Stimulated activated CD8-positive, alpha-beta memory T cell treated with anti-CD3 and anti-CD28 coated beads, Interleukin-15, amount 100 ng/mL, for 24 hours (primary cell): ENCODE measurements around the gene PPP4R3A.
"Not testable (repeated sequence)": the region's sequence is repeated elsewhere in the genome, so short reads cannot be mapped to it uniquely, and the experiment has no call there.

ENCODE experiments used
- DNase-seq: peaks from one replicate; pipeline ENCODE4 v3.0.0-alpha.2; 2020; ENCODE audit warnings: low read depth

PPP4R3A gene

DNA sequence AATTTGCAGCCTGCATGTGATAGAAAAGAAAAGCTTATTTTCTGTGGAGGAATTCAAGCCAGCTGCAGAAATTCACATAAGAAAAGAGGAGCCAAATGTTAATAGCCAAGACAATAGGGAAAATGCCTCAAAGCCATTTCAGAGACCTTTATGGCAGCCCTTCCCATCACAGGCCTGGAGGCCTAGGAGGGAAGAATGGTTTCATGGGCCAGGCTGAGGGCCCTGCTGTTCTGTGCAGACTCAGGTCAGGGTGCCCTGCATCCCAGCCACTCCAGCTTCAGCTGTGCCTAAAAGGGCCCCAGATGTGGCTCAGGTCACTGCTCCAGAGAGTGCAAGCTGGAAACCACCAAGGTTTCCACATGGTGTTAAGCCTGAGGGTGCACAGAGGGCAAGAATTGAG, 71.3 kb downstream of the PPP4R3A start:
- no peak for DNase-seq

DNA sequence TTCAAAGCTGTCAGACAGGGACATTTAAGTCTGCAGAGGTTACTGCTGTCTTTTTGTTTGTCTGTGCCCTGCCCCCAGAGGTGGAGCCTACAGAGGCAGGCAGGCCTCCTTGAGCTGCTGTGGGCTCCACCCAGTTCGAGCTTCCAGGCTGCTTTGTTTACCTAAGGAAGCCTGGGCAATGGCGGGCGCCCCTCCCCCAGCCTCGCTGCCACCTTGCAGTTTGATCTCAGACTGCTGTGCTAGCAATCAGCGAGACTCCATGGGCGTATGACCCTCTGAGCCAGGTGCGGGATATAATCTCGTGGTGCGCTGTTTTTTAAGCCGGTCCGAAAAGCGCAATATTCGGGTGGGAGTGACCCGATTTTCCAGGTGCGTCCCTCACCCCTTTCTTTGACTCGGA, 73.8 kb downstream of the PPP4R3A start:
- DNase-seq, result not testable (repeated sequence)

DNA sequence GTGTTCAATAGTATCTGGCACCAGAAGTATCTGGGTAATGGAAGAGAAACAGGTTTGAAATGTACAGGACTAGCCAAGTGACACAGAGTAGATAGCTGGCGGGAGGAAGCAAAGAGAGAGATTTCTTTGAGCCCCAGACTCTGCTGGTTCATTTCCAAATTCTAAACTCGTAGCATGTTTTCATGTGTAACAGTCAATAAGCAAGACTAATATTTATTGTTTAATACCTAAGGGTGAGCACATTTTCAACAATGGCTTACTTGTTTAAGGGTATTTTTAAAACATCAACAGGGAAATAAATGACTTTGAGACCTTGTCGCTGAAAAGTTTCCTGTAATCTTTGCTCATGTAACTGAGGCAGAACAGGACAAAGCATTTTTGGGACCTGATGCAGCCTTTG, 80.7 kb downstream of the PPP4R3A start:
- DNase-seq, result no peak

DNA sequence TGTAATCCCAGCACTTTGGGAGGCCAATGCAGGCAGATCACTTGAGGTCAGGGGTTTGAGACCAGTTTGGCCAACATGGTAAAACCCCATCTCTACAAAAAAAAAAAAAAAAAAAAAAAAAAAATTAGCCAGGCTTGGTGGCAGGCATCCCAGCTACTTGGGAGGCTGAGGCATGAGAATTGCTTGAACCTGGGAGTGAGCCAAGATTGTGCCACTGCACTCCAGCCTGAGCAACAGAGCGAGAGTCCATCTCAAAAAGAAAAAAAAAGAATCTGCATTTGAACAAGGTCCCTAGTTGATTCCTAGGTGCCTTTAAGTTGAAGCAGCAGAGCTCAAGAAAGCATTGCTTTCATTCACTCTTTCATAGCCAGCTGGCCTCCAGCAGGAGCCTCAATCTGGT, 81.2 kb downstream of the PPP4R3A start:
- not testable (repeated sequence) for DNase-seq

DNA sequence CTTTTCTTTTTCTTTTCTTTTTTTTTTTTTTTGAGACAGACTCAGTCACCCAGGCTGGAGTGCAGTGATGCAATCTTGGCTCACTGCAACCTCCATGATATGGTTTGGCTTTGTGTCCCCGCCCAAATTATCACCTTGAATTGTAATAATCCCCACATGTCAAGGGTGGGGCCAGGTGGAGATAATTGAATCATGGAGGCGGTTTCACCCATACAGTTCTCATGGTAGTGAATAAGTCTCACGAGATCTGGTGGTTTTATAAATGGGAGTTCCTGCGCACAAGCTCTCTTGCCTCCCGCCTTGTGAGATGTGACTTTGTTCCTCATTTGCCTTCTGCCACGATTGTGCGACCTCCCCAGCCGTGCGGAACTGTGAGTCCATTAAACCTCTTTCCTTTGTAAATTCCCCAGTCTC, 84.6 kb downstream of the PPP4R3A start:
- DNase-seq, result not testable (repeated sequence)

DNA sequence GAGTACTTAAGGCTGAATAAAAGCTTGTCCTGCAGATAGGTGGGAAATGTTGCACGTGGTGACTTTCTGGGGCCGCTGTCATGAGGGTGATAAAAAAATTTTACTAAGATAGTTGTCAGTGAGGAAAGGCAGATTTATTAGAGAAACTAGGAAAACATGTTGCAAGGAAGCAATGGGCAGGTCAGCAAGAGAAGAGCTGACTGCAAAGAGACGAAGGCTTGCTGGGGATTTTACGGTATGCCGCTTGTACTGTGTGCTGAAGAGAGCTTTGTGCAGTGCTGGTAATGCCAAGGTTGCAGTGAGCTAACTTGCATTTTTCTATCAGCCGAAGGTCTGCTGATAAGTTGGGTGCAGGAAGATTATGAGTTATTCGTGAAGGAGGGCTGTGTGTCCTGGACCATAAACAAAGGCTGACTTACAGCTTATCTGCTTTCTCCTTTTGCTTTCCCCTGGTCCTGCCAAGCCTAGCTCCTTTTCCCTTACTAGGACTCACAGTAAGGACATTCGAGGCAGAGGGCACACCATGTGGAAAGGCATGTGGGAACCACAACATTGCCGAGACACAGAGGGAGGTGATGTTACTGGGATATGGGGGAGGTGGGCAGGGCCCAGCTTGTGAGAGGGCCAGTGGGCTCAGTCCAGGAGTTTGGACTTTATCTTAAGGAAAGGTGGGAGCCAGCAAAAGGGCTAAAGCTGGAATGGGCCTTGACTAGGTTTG, 85.1 kb downstream of the PPP4R3A start:
- DNase-seq, result no peak

DNA sequence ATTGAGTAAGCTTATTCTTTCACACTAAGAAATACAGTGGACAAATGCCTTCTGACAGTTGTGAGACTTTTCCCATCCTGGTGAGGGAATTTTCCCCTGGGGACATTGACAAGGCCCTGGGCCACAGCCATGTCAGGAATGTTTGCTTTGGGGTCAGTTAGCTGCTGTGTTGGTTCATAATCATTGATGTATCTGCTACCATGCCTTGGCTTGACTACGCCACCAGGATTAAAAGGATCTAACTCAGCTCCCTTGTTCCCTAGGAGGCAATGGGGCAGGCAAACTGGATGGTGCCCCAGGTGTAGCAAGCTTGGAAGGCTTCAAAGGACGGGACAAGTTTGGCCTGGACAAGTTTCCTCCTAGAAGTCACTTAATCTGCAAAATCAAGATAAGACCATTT, 89.4 kb downstream of the PPP4R3A start:
- DNase-seq, result no peak

DNA sequence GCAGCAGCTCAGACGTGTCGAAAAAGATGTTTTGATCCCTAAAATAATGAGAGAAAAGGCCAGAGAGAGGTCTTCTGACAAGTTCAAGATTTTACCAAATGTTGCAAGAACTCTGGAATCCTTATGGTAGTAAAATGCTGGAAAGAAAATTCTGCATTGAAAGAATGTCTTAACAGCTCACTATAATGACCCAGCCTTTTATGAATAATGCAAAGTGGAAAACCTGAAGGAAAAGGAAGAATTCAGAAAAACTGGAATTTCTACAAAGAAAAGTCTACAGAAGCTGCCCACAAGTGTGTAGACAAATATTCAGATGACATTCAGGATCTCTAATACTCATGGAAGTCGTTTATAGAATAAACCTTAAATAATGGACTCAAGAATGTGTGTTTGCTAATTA, 90.7 kb downstream of the PPP4R3A start:
- no peak for DNase-seq

DNA sequence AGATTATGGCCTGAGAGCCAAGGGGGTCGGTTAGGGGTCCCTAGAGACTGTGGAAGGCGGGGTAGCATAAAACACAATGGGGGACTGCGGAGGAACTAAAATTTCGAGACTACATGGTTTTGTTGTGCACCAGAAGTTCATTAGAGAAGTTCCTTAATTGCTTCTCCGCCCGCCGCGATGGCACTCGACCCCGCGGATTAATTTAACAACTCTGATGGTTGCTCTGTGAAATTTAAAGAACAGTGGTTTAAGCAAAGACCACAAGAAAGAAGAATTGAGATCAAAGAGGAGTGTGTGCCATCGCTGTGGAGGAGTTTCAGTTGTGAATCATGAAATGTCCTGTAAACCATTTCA, 91.1 kb downstream of the PPP4R3A start:
- no peak for DNase-seq

DNA sequence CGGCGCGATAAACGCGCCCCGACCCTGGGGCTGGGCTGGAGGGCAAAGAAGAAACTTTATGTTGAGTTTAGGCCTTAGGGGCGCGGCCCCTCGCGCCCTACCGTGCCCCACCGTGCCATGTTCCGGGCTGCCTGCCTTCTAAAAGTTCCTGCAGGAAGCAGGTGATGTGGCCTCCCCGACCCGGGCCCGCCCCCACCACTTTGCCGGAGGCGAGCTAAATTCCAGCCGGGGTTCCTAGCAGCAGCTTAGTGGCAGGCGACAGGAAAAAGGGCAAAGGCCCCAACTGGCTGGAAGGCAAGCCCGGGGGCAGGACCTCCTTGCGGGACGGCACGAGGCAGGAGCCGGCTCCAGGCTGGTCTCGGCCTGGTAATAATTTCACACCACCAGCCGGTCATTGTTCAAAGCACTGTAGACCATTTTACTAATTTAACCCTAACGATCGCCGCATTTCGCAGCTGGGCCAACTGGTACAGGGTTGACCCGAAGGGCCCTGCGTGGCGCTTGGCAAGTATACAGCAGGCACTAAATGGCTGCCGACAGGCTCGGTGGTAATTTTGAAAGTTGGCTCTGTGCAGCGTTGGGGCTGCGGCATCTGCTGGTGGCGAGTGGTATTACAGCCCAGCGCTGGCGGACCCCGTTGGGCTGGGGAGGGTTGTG, 91.6 kb downstream of the PPP4R3A start:
- DNase-seq, result peak; percentile 83

DNA sequence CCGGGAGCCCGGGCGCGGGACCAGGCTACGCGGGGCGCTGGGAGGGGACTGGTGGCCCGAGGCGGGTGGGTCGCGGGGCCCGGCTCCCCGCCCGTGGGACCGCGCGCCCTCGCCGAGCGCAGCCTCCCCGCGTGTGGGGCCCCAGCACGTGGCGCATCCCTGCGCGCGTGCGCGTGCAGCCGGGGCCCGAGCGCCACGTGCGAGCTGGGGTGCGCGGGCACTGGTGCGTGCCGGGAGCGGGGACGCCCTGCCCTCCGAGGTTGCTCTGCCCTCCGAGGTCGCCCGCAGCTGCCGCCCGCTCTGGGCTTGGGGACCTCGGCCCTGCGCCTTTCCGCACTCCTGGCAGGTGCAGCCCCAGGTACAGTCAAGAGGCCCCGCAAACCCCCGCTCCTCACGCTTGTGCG, 92.1 kb downstream of the PPP4R3A start:
- DNase-seq, result no peak

DNA sequence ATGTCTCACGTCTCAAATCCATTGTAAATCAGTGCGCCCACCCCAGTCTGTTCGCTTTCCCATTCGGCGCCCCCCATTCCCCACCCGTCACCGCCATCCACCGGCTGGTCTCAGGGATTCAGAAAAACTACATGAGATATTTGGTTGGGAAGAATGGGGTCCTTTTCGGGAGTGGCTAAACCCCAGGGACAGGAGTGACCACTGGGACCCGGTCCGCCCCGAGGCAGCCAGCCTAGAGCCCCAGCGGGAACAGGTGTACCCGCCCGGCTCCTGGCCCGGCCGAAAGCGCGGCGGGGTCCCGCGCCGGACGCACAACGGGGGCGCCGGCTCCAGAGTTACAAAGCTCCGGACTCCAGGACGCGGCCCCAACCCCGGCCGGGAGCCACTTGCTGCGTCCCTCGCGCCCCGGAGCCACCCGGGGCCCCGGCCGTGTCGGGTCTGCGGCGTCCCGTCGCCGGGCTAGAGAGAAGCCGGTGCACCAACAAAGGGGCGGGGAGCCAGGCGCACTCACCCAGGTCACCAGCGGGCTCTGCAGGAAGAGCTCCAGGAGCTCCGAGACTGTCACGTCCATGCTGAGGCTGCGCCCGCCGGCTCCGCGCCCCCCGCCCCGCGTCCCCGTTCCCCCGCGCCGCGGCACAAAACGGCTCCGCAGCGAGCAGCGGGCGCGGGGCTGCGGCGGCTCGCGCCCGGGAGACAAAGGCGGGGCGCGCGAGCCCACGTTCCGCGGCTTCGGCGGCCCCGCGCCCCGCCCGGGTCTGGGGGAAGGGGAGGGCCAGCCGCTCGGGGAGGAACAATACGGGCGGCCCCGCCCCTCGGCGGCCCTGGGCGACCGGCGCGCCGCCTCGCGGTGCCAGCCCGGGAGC, 92.8 kb downstream of the PPP4R3A start, which contains the start of gene CCDC88C:
TSS of gene CCDC88C (minus strand) at position 701 of the 863 bp plus-strand sequence. CDS start at position 571, 130 bp downstream.
- DNase-seq, result no peak

DNA sequence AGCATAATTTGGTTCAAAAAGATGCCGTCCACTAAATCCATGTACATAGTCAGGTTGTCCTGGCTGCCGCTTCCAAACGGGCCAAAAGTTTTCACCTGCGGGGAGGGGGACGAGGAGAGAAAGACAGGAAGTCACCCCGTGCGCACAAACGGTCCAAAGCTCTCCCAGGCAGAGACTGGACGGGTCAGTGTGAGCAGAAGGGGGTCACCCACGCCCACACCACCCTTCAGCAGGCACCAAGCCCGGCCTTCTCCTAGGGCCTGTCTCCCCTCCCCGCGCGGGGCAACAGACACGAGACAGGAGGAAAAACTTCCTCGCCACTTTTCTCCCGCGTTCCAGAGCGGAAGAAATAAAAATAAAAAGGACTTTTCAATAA, 93.4 kb downstream of the PPP4R3A start:
- no peak for DNase-seq

DNA sequence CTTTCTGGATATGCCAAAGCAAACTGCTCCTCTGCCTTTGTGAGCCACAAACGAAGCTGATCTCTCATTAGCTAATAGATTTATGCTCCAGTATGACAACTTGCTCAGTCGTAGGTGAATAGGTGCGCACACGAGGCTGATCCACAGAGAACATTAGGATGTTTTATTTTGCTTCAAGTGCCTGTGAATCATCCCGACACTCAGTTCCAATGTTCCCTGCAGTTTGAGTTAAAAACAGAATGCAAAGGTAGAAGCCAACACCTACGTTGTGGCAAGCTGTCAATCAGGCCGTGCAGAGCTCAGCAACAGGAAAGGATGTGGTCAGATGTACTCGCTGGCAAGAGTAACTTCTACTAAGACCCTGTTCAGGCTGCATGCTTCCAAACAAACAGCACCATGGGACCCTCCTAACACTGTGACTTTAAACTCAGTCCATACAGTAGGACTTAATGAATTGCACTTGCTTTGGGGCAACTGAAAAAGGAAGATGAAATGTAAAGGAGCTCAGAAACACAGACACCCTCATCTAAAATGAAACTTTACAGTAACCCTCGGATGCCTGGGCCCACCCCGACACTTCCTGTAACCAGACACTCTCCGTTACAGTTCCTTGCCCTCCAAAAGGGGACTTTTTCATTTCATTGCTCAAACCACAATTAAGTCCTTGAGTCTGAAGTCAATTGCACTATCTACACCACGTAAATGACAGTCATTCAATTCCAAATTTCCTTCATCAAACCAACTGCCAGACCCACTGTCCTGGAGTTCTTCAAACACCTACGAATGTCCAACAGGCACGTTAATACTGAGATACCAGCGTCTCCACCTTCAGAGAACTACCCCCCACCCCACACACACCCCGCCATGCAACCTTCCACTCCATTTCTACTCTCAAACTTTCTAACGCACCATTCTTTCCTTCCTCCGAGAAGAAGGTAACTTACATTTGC, 94.0 kb downstream of the PPP4R3A start:
- DNase-seq, result no peak

DNA sequence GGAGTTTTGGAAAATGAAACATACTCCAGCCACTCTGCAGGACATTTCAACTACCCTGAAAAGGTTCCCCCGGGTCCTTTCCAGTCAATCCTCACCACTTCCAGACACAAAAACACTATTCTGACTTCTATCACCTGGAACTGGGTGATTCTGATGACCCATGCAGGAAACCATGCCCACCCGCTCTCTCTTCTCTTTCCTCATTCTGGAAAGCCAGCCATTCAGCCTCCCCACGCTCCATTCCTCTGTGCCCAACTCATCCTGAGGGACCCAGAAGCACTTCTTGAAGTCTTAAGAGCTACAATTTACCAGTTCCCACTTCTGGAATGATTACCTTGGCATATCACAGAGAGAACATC, 95.7 kb downstream of the PPP4R3A start:
- DNase-seq, result no peak

DNA sequence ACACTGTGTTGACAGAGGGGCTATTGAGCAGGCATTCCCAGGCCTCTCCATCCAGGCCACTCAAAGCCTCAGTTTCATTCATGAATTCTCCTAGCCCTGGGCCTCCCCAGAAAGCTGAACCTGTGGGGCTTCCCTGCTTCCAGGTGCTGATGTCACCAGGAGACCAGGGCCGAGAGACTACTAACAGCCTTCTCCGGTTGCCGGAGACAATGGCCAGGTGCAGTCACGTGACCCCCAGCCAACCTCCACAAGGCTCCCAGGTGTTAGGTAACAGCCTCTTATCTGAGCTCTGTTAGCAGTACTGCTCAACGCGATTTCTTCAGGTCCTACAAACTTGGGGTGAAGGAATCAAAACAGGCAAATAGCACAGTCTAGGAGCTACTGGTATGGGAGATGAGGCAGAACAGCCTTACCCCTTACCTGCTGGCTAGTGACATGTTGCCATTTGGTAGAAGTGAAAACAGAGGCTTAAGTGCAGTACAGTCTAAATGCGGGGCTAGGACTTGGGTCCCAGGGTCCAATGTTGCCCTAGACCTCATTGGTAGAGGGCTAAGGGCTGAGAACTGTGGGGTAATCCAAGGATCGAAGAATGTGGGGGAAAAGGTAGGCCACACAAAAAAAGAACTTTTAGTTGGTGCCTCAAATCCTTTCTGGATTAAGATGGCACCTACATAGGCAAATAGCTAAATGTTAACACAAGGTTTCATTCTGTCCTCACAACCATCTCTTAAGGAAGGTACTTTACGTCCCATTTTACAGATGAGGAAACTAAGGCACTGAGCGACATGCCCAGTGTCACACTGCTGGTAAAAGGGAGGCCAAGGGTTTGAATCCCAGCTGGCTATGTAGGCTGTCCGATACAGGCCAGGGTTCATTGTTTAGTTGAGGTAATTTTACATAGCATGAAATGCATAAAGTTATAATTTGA, 96.3 kb downstream of the PPP4R3A start:
- no peak for DNase-seq

DNA sequence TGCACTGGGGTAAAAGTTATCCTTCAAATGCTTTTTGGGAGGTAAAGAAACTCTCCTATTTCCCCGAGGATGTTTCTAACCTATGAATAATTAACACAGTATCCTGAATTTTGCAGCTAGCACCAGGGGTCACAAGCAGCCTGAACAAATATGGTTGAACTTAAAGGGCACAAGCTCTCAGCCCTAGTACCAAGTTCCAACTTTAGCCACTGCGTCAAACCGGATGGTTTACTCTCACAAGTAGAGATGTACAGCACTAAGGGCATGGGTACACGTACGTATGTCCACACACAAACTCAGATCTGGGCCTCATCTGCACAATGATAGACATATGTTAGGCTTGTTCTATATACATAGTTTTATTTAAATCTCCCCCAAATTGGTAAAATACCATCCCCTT, 97.2 kb downstream of the PPP4R3A start:
- DNase-seq, result no peak

DNA sequence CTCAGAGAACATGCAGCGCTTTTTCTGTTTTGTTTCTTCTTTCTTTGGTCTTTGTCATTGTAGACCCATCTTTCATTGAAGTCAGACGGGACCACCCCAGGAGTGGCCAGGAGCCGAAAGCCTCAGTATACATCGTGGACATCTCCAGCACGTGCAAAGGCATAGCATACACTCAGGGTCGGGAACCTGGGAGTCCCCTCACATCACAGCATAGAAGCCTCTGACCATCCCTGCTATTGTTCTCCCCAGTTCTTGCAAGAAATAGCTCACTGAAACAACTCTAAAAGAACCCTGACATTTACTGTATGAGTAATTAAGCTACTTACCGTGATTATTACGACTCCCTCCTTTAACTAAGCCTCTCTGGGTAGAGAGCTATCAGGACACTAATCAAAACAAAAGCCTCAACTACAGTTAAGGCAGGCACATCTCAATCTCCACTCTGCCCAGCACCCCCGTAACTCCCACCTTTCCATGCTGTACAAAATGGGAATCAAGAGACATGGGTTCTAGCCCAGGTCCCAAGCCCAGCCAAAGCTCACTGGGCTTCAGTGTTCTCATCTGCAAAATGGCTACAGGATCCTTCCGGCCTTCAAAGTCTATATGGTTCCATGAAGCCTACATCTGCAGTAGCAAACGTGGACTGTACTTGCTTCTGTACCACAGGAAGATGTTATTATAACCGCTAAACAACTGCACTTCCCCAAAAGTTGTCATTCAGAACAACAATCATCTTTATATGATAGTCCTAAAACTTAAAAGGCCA, 99.2 kb downstream of the PPP4R3A start:
- DNase-seq, result no peak

DNA sequence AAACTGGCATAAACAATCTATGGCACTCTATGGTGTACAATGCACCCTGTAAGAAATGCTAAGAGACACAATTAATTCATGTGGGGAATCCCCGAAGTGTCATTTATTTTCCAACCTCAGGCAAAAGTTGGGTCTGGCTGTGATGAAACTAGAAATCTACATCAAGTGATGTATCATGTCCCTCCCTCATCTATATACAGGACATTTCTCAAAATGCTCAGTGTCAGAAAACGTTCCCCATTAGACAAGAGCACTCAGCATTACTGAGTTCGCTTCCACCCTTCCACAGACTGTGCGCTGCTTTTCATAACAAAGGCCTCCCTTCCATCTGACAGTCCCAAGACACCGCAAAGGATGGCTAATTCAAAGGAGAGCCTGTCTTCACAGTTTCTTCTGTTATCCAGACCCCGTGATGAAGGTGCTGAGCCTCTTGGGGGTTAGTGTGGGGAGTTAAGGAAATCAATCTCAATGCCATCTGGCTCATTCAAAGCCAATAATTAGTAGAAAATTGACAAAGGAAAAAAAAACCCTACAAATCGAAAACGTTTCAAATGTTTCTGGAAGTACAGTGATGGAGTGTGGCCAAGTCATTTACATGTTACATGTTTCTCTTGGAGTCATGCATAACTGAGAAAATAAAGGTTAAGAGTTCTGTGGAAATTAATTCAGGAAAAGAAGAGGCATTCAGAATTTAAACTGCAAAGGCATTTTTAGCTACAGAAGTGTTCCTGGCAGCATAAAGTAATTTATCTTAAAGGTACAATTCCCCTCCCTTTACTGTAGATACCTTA, 100.0 kb downstream of the PPP4R3A start:
- no peak for DNase-seq
